Adrenal gland (tissue), 5 donors: ENCODE results near the gene HSD17B14.

Source experiments
- CTCF ChIP-seq, 6 experiments: fragments of 450-650 bp in 4 of 6; fragments of 200-600 bp in 2 of 6; sonication (generic) in 1 of 6; IDR thresholded peaks; 1 replicate in 5 of 6; 2 replicates in 1 of 6; pipeline versions ENCODE4 v1.5.1 to v1.8.0; 2016 to 2021; ENCODE audit warnings: antibody characterized with exemption in 6 of 6, mild to moderate bottlenecking in 2 of 6, moderate library complexity in 1 of 6
- POLR2A ChIP-seq, 2 donors: fragments of 450-650 bp; IDR thresholded peaks; one replicate each; pipeline ENCODE4 v1.6.1; 2017; ENCODE audit warnings: antibody characterized with exemption in 2 of 2, mild to moderate bottlenecking in 2 of 2, moderate library complexity in 1 of 2
- donor health status: DM: no; HTN: no; CAD: no.

GRCh38 chr19:48837051-48837524 lies 797 bp upstream of the HSD17B14 start:
- TF ChIP-seq CTCF (IDR thresholded peaks at IDR 0.05), result no peak
- TF ChIP-seq POLR2A (IDR thresholded peaks at IDR 0.05), result peak in 1 of 2 donors; percentile 65
